ENCODE data around the gene AGBL4. TPM values are rescaled to one million over a fixed set of nuclear protein-coding genes. Genes with fewer than 3 reads are reported as not detected.

AGBL4 gene
- total RNA-seq (2016; rRNA removed; fragmentation: Illumina TruSeq; extraction: Trizol) (not detected in 2 replicates), polyA plus RNA-seq (2011; rRNA removed) (not detected in 2 replicates), polyA minus RNA-seq (2011; rRNA and poly(A)+ RNA removed; ENCODE audit: low replicate concordance) (not detected in 2 replicates), Bru-seq, nascent RNA (percentile 5 among the genes with signal in this experiment), BruChase-seq, experiment 1, labeled RNA remaining after a 6-hour chase (percentile 5 among the genes with signal in this experiment), BruChase-seq, experiment 2, labeled RNA remaining after a 2-hour chase (percentile 9 among the genes with signal in this experiment)
- total RNA-seq (2016; cell fraction: cytosol; rRNA removed; fragmentation: Illumina TruSeq; extraction: Trizol; ENCODE audit: low read depth), result not detected in 2 replicates
- 0.09 TPM in 1 of 2 replicates, not detected in the other for total RNA-seq (2016; cell fraction: insoluble cytoplasmic fraction; rRNA removed; fragmentation: Illumina TruSeq; extraction: Trizol)
- total RNA-seq (2016; cell fraction: membrane; rRNA removed; fragmentation: Illumina TruSeq; extraction: Trizol), result not detected in 2 replicates
- total RNA-seq (2016; cell fraction: nucleus; rRNA removed; fragmentation: Illumina TruSeq; extraction: Trizol), result 0.16 TPM in 1 of 2 replicates, not detected in the other
- polyA plus RNA-seq (2011; cell fraction: cytosol; rRNA removed), result not detected in 2 replicates
- not detected in 2 replicates for polyA plus RNA-seq (2011; cell fraction: nucleus; rRNA removed)
- polyA plus RNA-seq (2012), result not detected in 2 replicates
- 0.09 TPM in 1 of 2 replicates, not detected in the other for polyA plus RNA-seq (2016; cell fraction: cytosol; fragmentation: Illumina TruSeq; extraction: Trizol; ENCODE audit: low read depth)
- polyA plus RNA-seq (2016; cell fraction: insoluble cytoplasmic fraction; fragmentation: Illumina TruSeq; extraction: Trizol; ENCODE audit: low read depth), result not detected in 2 replicates
- not detected in 2 replicates for polyA plus RNA-seq (2016; cell fraction: membrane; fragmentation: Illumina TruSeq; extraction: Trizol; ENCODE audit: low read depth)
- polyA plus RNA-seq (2016; cell fraction: nucleus; fragmentation: Illumina TruSeq; extraction: Trizol; ENCODE audit: insufficient read depth, low read depth), result not detected in 2 replicates
- not detected in 2 replicates for polyA minus RNA-seq (2011; cell fraction: cytosol; rRNA and poly(A)+ RNA removed)
- polyA minus RNA-seq (2011; cell fraction: nucleus; rRNA and poly(A)+ RNA removed), result 0.62 TPM in 1 of 2 replicates, not detected in the other
- long read RNA-seq, experiment 1, result 0 reads
- long read RNA-seq, experiment 2, result 0 reads

DNA sequence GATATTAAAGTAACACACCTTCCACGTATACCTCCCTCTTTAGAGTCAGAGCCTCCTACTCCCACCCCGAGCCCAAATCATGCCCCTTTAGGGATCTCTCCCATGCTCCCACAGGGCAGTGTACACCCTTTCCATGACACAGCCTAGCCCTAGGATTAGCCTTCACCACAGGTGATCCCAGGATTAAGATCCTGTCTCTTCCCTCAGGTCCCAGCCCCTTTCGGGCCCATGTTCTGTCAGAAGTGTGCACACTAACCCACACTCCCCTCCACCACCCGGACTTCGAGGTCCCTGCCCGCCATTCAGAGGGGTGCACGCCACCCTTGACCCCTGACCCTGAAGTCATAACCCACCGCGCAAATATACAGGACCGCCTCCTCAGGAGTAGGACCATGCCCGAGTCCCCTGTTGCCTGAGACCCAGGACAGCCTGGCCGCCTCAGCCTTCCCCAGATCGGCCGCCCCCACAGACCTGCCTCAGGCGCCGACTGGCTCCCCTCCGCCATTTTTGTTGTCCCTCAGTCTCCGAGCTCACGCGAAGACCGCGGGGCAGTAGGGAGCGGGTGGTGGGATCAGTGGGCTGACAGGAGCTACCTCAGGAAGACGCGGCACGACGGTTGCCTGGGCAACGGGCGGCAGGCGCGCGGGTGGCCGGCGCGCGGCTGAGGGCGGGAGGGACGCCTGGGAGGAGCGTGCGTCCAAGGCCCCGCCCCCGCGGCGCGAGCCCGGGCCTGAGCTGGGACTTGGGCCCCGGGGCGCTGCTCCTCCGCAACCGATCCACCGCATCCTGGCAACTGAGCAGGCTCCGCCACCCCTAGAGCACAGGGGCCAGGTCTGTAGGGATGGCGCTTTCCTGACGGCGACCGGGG, at the start of gene AGBL4:
Gene AGBL4 (minus strand): TSS at position 663 of the 868 bp plus-strand sequence.
- BruUV-seq (replicated peaks), result no TSS peak
- Histone ChIP-seq H3K27ac (ENCODE audit: extremely low read length, insufficient read depth, low read length) (no peak within 1 kb of the TSS), H3K4me3 (replicated peaks in 1 of 3; ENCODE audit: insufficient read depth in 1 of 3, low read depth in 2 of 3, low read length in 3 of 3) (peak within 1 kb of the TSS in 1 of 3 experiments; percentile 57; a peak in 2 of 6 replicates), H3K27me3 (ENCODE audit: control insufficient read depth in 1 of 2, insufficient read depth in 2 of 2, low read length in 2 of 2) (no peaks in the 10 kb centered on the region), H4K20me1 (ENCODE audit: insufficient read depth, low read length) (no peaks in the 10 kb centered on the region), H3K9me3 (ENCODE audit: low read length) (no peaks in the 10 kb centered on the region), H3K4me1 (ENCODE audit: insufficient read depth, low read length) (no peaks in the 10 kb centered on the region), H3K9ac (ENCODE audit: insufficient read depth, low read depth, low read length) (no peak within 1 kb of the TSS), H3K36me3 (replicated peaks in 1 of 2; ENCODE audit: control insufficient read depth in 1 of 2, insufficient read depth in 2 of 2, low read length in 2 of 2) (no peaks in the 10 kb centered on the region), H3K79me2 (ENCODE audit: insufficient read depth, low read length) (no peaks in the 10 kb centered on the region), H3K4me2 (ENCODE audit: low read depth, low read length) (peak within 1 kb of the TSS; percentile 53), H2AFZ (ENCODE audit: low read length) (no peak within 1 kb of the TSS)
- FAIRE-seq, result no peak
- TF ChIP-seq RFX1 (IDR thresholded peaks at IDR 0.05) (peak; percentile 42; the same call in 1 of the 2 replicates), HNRNPLL (IDR thresholded peaks at IDR 0.05; ENCODE audit: low read depth, low read length, poor library complexity, severe bottlenecking) (peak; percentile 24), RFX3 (CRISPR knock-in tag; IDR thresholded peaks at IDR 0.05) (peak; percentile 44; the same call in 1 of the 2 replicates), ZNF451 (CRISPR knock-in tag; IDR thresholded peaks at IDR 0.05) (no peak)
- TF ChIP-seq, protein P1, sequence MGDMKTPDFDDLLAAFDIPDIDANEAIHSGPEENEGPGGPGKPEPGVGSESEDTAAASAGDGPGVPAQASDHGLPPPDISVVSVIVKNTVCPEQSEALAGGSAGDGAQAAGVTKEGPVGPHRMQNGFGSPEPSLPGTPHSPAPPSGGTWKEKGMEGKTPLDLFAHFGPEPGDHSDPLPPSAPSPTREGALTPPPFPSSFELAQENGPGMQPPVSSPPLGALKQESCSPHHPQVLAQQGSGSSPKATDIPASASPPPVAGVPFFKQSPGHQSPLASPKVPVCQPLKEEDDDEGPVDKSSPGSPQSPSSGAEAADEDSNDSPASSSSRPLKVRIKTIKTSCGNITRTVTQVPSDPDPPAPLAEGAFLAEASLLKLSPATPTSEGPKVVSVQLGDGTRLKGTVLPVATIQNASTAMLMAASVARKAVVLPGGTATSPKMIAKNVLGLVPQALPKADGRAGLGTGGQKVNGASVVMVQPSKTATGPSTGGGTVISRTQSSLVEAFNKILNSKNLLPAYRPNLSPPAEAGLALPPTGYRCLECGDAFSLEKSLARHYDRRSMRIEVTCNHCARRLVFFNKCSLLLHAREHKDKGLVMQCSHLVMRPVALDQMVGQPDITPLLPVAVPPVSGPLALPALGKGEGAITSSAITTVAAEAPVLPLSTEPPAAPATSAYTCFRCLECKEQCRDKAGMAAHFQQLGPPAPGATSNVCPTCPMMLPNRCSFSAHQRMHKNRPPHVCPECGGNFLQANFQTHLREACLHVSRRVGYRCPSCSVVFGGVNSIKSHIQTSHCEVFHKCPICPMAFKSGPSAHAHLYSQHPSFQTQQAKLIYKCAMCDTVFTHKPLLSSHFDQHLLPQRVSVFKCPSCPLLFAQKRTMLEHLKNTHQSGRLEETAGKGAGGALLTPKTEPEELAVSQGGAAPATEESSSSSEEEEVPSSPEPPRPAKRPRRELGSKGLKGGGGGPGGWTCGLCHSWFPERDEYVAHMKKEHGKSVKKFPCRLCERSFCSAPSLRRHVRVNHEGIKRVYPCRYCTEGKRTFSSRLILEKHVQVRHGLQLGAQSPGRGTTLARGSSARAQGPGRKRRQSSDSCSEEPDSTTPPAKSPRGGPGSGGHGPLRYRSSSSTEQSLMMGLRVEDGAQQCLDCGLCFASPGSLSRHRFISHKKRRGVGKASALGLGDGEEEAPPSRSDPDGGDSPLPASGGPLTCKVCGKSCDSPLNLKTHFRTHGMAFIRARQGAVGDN (CRISPR knock-in tag; IDR thresholded peaks at IDR 0.05), result peak; percentile 18; the same call in 1 of the 2 replicates
- TF ChIP-seq, protein P2, sequence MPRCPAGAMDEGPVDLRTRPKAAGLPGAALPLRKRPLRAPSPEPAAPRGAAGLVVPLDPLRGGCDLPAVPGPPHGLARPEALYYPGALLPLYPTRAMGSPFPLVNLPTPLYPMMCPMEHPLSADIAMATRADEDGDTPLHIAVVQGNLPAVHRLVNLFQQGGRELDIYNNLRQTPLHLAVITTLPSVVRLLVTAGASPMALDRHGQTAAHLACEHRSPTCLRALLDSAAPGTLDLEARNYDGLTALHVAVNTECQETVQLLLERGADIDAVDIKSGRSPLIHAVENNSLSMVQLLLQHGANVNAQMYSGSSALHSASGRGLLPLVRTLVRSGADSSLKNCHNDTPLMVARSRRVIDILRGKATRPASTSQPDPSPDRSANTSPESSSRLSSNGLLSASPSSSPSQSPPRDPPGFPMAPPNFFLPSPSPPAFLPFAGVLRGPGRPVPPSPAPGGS (CRISPR knock-in tag; IDR thresholded peaks at IDR 0.05), result no peak
- CTCF ChIA-PET (ENCODE audit: low intra/inter-chr PET ratio, low total read pairs), result no interaction called here
- POLR2A ChIA-PET, result no interaction called here
- intact Hi-C loops (cut with micrococcal nuclease; ENCODE audit: unreplicated experiment), result no loop called here
- 40% methylated on average over 12 of the region's 56 CpGs for WGBS (ENCODE audit: low lambda C conversion rate)
- peak; percentile 90 for ATAC-seq
- no peak for DNase-seq (ENCODE audit: low spot score)
- in situ Hi-C loops (cut with HindIII; ENCODE audit: extremely low pct_ligation_motif_present, low pct_unique_long_range_greater_than_20kb), result no loop called here
